DMS 273 (cell line): ENCODE results near the gene H1-8.

Experiments used
- DNase-seq: peaks from one replicate; lab custom pipeline; 2025; ENCODE audit not compliant: unreplicated experiment; lab: John Stamatoyannopoulos, UW

The H1-8 gene

GRCh38 chr3:129571605-129572547 is 28.9 kb downstream of the H1-8 start:
- DNase-seq, result no peak

- no peak for DNase-seq
Measured at GRCh38 chr3:129572603-129573002, 29.6 kb downstream of the H1-8 start.

GRCh38 chr3:129573493-129573892 is 30.5 kb downstream of the H1-8 start:
- DNase-seq, result no peak

- DNase-seq, result no peak
Measured at GRCh38 chr3:129574206-129574605, 31.2 kb downstream of the H1-8 start.

GRCh38 chr3:129575233-129575996 is 32.4 kb downstream of the H1-8 start:
- peak; percentile 62 for DNase-seq

GRCh38 chr3:129575997-129576384 is 33.0 kb downstream of the H1-8 start:
- DNase-seq, result peak; percentile 64

- peak; percentile 61 for DNase-seq
Measured at GRCh38 chr3:129576514-129577352, 33.8 kb downstream of the H1-8 start.

- DNase-seq, result peak; percentile 96
Measured at GRCh38 chr3:129577366-129577765, 34.4 kb downstream of the H1-8 start.

GRCh38 chr3:129577925-129578786 is 35.2 kb downstream of the H1-8 start:
- peak; percentile 65 for DNase-seq

- no peak for DNase-seq
Measured at GRCh38 chr3:129579991-129580390, 37.0 kb downstream of the H1-8 start.

GRCh38 chr3:129581623-129582022 is 38.6 kb downstream of the H1-8 start:
- DNase-seq, result no peak

- no peak for DNase-seq
Measured at GRCh38 chr3:129582799-129583198, 39.8 kb downstream of the H1-8 start.

- DNase-seq, result no peak
Measured at GRCh38 chr3:129583289-129583688, 40.3 kb downstream of the H1-8 start.

GRCh38 chr3:129584631-129585030 is 41.7 kb downstream of the H1-8 start:
- no peak for DNase-seq

GRCh38 chr3:129585949-129586657 is 43.1 kb downstream of the H1-8 start:
- no peak for DNase-seq

- peak; percentile 49 for DNase-seq
Measured at GRCh38 chr3:129586746-129587430, 43.9 kb downstream of the H1-8 start.

- no peak for DNase-seq
Measured at GRCh38 chr3:129587566-129588210, 44.7 kb downstream of the H1-8 start.

- DNase-seq, result no peak
Measured at GRCh38 chr3:129590215-129590614, 47.2 kb downstream of the H1-8 start.
